HG02678 (cell line): Measurements from ENCODE around the gene MAST4.

Experiments used
- ATAC-seq: cut with Tn5 transposase; IDR thresholded peaks from one replicate; pipeline ENCODE4 v1.9.1; 2021; ENCODE audit warnings: mild to moderate bottlenecking, moderate library complexity; ENCODE audit not compliant: unreplicated experiment

The MAST4 gene

GRCh38 chr5:67216564-67216963 is 620.4 kb downstream of the MAST4 start:
- no peak for ATAC-seq
